OCI-M2 (cell line): ENCODE measurements around the gene KCNK15.

Experiments
- DNase-seq: peaks from one replicate; lab custom pipeline; 2025; ENCODE audit not compliant: unreplicated experiment; lab: John Stamatoyannopoulos, UW

The KCNK15 gene

DNA sequence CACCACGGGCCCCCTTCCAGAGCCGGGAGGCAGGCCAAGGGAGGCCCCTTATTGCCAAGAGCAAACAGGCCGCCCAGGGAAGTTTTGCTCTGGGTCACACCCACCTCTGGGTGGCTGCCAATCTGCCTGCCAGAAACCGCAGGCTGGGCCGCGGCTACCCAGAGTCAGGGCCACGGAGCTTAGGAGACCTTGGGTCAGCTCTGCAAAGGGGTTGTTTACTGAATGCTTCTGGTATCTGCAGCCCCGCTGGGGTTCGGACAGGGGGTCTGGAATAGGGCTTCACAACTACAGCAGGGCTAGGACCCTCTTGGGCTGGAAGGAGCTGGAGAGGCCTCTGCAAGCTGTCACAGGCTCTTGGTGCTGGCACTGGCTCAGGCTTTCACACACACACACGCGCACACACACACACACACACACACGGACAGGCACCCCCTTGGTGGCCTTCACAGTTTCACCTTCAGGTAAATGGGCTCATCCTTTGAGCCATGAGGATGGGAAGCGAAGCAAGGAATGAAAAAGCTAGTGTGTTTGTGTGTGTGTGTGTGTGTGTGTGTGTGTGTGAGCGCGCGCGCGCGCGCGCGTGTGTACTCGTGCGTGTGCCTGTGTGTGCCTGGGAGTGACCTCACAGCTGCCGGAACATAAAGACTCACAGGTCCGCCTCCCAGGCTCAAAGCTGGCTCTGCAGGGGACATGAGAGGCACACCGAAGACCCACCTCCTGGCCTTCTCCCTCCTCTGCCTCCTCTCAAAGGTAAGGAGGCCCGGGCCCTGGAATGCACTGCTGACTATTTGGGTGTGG is 30.8 kb upstream of the KCNK15 start, which contains the start of gene CCN5:
Gene CCN5, plus strand, starts transcription at position 669 of the 798 bp plus-strand sequence. Its CDS starts 22 bp downstream, at position 691.
- no peak for DNase-seq

DNA sequence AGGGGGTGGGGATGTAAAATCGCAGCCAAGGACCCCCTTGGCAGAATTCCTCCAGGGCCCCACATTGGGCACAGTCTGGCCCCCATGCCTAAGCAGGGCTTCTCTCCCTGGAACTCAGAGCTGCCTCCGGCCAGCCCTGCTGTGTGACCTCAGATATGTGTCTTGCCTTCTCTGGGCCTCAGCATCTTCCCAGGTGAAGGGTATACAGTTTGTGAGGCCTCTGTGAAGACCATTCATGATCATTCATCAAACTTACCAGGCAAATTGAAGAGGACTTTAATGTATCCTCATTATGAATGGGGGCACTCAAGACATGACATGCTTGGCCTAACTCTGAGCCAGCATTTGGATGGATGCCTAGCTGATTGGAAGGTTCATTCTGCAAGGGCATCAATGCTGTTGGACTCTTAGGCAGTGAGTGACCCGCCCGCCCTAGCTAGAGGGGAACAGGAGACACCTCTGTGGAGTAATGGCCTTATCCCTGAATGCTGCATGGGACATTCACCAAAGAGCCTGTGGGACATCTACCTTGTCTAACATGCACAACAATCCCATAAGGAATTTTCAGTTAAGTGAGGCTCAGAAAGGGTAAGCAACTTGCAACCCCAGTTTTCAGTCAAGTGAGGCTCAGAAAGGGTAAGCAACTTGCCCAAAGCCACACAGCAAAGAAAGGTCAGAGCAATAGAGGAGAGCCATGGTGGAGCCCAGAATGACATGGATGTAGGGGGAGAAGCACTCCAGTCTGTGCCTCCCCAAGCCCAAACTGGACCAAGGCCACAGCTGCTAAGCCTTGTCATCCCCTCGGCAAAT is 30.0 kb upstream of the KCNK15 start:
- DNase-seq = no peak

DNA sequence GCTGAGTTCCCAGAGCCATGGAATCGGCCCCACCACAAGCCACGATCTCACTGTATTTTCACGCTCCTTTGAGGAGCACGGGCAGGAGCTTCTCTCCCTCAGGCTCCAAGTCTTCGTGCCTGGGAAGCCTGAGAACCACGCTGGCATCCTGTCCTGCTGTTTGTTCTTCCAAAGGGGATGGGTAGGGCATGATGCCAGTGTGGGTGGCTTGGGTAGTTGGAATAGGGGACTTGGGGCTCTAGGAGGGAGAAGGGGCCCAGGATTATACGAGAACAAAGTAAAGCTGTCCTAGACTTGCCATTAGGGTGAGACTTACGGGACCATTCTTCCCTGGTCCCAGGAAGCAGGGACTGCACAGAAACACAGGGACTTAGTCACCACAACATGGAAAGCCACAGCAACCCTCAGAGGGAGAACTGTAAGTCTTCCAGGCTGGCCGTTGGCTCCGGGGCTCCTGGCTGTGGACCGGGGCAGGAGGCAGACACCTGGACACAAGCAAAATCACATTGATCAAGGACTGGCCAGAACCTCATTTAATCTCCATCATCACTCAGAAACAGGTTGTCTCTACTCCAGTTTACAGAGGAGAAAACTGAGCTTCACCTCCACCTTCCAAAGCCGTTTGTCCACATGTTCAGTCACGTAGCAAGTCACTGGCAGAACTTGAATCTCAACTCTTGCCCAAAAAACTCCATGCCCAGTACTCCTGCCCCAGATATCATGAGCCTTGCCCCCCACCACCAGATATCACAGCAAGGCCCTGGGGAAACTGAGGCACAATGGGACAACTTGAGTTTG is 29.2 kb upstream of the KCNK15 start:
- no peak for DNase-seq

DNA sequence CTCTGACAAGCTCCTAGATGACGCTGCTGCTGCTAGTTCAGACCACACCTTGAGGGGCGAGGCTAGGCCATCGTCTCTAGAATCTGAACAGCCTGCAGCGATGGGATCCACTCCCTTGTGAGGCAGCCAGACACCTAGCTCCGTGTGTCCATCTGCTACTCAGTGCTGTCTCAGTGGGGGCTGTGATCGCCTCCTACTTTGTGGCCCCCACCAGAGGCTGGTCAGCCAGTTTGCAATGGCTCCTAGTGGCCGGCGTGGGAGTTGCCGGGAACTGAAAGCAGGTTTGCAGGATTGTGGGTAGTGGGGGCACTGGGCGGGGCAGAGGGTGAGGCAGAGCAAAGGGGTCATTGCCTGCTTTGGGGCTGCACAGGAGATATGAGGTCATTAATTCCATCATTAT is 27.7 kb upstream of the KCNK15 start:
- no peak for DNase-seq

DNA sequence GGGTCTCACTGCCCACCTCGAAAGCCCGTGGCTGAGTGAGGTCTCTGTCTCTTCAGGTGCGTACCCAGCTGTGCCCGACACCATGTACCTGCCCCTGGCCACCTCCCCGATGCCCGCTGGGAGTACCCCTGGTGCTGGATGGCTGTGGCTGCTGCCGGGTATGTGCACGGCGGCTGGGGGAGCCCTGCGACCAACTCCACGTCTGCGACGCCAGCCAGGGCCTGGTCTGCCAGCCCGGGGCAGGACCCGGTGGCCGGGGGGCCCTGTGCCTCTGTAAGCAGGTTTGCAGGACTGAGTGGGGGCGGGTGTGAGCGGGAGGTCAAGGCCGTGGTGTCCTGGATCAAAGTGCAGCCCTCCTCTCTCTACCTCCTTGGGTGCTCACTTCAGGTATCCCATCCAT is 25.8 kb upstream of the KCNK15 start:
- no peak for DNase-seq

DNA sequence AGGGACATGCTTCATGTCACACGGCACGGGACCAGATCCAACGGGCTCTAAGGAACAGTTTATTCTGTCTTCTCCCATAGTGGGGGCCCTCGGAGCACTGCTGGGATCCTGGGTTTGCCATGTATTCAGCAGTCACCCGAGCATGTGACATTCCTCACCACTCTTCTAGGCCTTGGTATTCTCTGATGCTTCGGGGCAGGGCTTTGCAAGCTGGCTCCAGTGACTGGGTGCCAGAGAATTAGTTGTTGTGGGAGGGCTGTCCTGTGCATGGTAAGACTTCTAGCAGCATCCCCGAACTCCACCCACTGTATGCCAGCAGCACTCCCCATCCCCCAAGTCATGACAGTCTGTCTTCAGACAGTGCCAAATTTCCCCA is 25.1 kb upstream of the KCNK15 start:
- no peak for DNase-seq

DNA sequence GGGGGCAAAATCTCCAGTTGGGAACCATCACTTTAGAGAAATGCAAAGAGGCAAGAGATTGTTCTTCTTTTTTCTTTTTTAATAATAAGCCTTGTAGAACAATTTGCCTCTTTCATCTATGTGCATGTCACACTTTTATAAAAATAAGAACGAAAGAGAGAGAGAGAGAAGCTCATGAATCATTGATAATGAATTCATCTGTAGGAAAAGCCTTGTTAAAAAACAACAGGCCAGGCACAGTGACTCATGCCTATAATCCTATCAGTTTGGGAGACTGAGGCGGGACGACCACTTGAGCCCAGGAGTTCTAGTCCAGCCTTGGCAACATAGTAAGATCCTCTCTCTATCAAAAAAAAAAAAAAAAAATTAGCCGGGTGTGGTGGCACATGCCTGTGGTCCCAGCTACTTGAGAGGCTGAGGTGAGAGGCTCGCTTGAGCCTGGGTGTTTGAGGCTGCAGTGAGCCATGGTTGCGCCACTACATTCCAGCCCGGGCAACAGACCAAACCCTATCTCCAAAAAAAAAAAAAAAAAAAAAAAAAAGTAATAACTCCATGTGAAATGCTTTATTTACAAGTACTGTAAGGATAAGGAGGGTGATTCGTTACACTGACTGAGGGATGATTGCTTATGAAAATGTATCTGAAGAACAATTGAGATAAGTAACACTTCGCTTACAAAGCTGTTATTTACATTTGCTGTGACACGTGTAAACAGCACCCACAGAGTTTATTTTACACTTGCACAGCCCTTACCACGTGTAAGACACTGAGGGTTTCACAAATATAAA is 24.5 kb upstream of the KCNK15 start:
- DNase-seq = no peak

DNA sequence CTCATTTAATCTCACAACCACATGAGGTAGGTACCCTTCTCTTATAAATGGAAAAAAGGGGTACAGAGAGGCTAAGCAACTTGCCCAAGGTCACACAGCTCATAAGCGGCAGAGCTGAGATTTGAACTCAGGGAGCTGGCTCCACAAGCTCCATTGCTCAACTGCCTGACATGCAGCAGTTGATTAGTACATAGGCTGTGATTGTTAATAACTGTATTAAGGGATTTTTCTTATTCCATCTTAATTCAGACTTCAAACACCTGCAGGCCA is 23.9 kb upstream of the KCNK15 start:
- no peak for DNase-seq

DNA sequence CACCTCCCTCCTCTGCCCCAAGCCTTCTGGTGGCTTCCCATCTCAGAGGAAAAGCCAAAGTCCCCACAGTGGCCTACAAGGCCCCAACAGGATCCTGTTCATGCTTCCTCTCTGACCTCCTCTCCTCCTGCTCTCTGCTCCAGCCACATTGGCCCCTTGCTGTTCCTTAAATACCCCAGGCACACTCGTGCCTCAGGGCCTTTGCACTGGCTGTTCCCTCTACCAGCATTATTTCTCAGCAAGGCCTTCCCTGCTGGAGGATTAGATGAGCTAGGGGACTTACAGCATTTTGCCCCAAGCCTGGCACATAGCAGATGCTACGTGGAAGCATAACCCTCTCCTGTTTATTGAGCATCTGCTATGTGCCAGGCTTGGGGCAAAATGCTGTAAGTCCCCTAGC is 22.7 kb upstream of the KCNK15 start:
- DNase-seq = no peak

DNA sequence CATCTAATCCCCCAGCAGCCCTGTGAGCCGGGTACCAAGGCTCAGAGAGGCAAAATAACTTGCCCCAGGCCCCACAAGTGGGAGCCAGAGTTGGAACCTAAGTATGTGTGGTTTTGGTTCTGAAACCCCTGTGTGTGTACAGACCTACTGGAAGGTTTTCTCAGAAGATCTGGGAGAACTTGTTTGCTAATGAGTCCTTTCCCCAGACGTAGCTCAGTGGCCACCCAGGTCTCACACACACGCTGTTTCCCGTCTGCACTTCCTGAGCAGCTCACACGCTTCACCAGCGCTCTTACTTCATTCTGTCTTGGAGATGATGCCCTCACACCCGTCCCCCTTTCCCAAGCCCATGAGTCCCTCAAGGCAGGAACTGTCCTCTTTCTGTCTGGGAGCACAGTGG is 22.3 kb upstream of the KCNK15 start:
- DNase-seq = no peak

DNA sequence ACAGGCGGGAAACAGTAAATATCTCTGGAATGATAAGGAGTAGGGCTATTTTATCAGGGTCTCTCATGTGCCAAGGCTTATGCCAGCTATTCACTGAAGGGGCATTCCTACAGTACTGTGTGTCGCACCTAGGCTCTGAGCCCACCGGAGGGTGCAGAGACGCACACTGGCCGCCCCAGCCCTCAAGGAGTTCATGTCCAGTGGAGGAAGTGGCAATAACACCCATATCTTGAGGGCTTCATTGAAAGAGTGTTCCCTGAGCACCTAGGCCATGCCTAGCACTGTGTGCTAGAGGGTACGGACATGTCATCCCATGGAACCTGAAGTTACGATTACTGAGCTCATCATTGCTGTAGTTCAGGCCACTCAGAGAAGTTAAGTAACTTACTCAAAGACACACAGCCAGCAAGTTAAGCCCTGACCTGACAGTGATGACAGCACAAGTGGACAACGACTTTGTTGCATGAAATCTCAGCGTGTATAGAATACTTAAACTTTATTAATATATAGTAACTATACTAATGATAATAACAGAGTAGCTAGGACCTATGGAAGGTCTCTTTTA is 21.8 kb upstream of the KCNK15 start:
- DNase-seq = no peak

DNA sequence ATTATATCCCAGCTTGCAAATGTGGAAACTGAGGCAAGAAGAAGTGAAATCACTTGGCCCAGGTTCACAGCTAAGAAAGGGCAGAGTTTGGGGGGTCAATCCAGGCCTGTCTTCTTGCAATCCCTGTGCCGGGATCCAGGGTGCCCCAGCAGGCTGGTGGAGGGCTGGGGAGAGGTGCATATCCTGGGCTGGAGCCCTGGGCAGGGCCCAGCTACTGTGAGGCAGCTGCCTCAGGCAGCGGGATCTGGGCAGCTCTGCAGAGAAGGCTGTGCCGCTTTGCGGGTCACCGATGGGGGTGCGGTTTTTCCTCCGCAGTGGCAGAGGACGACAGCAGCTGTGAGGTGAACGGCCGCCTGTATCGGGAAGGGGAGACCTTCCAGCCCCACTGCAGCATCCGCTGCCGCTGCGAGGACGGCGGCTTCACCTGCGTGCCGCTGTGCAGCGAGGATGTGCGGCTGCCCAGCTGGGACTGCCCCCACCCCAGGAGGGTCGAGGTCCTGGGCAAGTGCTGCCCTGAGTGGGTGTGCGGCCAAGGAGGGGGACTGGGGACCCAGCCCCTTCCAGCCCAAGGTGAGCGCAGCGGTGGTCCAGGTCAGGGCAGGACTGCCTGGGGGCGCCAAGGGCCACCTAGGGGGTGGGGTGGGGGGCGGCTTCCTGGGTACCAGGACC is 21.1 kb upstream of the KCNK15 start:
- DNase-seq = no peak

DNA sequence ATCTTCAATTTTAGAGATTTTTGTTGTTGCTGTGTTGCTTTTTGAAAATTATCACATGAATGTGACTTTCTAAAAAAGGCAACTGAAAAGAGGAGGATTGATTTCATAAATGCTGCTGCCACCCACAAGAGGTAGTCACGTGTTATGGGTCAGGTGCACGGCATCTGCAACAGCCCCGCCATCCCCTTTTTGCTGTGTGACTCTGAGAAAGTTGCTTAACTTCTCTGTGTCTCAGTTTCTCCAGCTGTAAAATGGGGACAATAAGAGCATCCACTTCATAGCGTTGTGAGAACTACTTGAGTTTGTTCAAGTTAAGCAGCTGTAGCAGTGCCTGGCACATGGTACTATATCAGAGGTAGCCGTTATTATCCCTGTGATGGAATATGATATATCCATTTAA is 19.8 kb upstream of the KCNK15 start:
- no peak for DNase-seq

DNA sequence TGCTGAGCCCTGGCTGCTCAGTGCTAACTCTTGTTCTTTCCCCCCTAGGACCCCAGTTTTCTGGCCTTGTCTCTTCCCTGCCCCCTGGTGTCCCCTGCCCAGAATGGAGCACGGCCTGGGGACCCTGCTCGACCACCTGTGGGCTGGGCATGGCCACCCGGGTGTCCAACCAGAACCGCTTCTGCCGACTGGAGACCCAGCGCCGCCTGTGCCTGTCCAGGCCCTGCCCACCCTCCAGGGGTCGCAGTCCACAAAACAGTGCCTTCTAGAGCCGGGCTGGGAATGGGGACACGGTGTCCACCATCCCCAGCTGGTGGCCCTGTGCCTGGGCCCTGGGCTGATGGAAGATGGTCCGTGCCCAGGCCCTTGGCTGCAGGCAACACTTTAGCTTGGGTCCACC is 18.6 kb upstream of the KCNK15 start:
- no peak for DNase-seq

DNA sequence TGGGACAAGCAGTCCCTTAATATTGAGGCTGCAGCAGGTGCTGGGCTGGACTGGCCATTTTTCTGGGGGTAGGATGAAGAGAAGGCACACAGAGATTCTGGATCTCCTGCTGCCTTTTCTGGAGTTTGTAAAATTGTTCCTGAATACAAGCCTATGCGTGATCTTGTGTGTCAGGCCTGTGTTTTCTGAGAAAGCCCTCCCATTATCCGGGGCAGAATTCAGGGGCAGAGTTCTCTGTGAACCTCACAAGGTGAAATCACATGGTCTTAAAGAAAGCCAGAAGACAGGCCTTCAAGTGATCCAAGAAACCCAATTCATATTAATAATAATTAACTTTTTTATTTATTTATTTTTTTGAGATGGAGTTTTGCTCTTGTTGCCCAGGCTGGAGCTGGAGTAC is 18.0 kb upstream of the KCNK15 start:
- no peak for DNase-seq

DNA sequence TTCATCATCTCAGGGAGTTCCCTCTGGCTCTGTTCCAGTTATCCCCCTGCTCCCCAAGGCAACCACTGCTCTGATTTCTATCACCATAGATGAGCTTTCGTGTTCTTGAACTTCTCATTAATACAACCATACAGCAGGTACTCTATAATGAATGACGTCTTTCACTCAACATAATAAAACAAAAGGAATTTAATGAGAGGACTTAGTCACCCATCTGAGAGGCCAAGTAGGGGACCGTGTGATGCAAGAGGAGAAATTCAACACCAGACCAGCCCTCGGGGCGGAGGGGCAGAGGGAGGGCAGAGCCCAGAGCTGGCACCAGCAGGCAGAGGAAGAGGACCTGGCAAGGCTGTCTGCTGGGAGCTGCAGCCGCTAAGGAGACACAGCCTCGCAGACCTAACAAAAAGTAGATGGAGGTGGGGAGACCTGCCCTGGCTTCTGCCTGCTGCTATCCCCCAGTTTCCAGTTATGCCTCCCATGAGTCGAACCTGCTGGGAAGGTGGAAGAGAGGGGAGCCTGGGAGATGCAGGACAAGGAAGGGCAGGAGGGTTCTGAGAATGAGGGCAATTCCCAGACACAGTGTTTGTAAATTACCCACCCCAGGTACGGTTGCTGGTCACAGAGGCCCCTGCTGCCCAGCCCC is 16.7 kb upstream of the KCNK15 start:
- DNase-seq = no peak

DNA sequence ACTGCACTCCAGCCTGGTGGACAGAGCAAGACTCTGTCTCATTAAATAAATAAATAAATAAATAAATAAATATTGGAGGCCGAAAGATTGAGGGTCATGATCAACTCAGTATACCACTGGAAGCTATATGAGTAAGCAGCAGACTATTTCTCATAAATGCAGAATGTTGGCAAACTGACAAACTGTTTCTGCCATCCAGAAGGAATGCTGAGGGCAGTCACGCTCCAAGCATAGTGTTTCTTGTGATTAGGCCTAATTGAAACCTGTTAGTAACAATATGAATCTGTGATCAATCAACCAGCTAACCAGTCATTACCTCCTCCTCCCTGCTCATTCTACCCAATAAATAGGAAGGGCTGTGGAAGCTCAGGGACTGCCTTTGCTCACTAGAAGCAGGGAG is 15.2 kb upstream of the KCNK15 start:
- DNase-seq = no peak

DNA sequence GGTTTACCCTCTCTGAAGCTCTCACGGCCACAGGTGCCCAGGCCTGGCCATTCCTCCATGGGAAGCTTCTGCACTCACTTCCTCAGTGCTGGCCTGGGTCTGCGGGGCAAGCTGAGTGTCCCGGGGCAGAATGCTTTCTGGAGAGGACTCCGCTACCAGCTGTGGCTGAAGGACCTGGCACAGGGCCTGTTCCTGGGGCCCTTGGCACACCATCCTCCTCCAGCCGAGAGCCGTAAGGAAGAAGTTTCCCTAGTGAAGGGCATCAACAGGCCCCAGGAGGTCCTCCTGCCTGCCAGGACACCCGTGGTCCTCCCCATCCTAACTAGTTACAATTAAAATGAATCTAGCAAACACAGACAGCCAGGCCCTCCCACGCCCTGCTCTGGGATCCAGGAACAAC is 14.0 kb upstream of the KCNK15 start:
- DNase-seq = no peak

DNA sequence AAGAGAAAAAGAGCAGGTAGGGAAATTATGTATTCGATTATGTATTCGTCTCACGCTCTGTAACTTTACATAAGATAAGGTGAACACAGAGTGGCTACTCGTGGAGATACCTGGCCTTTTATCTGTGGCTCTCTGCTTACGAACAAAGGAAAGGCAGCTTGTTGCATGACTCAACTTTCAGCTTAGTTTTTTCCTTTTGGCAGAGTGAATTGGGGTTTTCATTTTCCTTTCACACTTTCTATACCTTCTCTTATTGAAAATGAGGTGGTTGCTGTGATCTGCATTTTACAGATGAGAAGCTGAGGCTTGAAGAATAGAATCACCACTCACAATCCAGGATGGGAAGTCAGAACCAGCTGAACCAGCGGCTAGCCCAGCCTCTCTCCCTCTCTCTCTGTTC is 13.3 kb upstream of the KCNK15 start:
- no peak for DNase-seq
